Loucy (cell line): ENCODE data around the gene WWC1.

Experiments
- CTCF ChIP-seq: fragments of 200-600 bp; sonication (generic); conservative IDR thresholded peaks from 2 replicates; pipeline ENCODE4 v1.5.1; 2014; ENCODE audit warnings: mild to moderate bottlenecking, antibody characterized with exemption, low read length
- EZH2phosphoT487 ChIP-seq: fragments of 200-600 bp; IDR thresholded peaks from 2 replicates; pipeline ENCODE4 v1.6.1; 2018; ENCODE audit warnings: antibody characterized with exemption, mild to moderate bottlenecking, moderate library complexity, borderline replicate concordance

- no peak; the same call in 1 of the 2 replicates for TF ChIP-seq CTCF
- TF ChIP-seq EZH2phosphoT487: no peak
Observed at GRCh38 chr5:168339109-168339771, 47.8 kb downstream of the WWC1 start.
